Suprapubic skin (tissue), 4 donors: ENCODE results near the gene ESPN.

Source experiments
- EP300 ChIP-seq: sonication (generic); formaldehyde crosslinking; IDR thresholded peaks from one replicate; pipeline ENCODE4 v1.6.1; 2017; ENCODE audit warnings: antibody characterized with exemption
- POLR2A ChIP-seq, 2 donors: fragments of 450-650 bp; IDR thresholded peaks; one replicate each; pipeline ENCODE4 v1.6.1; 2017; ENCODE audit warnings: antibody characterized with exemption in 2 of 2, mild to moderate bottlenecking in 2 of 2, moderate library complexity in 2 of 2
- POLR2AphosphoS5 ChIP-seq, 3 donors: sonication (generic); formaldehyde crosslinking; IDR thresholded peaks; one replicate each; pipeline ENCODE4 v1.6.1; 2017; ENCODE audit warnings: antibody characterized with exemption in 3 of 3
- TF ChIP-seq, protein P1 (sequence below), 2 donors: fragments of 200-600 bp in 1 of 2; fragments of 450-650 bp in 1 of 2; sonication (generic) in 1 of 2; IDR thresholded peaks; one replicate each; pipeline ENCODE4 v1.5.1; 2016 to 2019; ENCODE audit warnings: antibody characterized with exemption in 2 of 2, mild to moderate bottlenecking in 1 of 2, moderate library complexity in 1 of 2

DNA sequence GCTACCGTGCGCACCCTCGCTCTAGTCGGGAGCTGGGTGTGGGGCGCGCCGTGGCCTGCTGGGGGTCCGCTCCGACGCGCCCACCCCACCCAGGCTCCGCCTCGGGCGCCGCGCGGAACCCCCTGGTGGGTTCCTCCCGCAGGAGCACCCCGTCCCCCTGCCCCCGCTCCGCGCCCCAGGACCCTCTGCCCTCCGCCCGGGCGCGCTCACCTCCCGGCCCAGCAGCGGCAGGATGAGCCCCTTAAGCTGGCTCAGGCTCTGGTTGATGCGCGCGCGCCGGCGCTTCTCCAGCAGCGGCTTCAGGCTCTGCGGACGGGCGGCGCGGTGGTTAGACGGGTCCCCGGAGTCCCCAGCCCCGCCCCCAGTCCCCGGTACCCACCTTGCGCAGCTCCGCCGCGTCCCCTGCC is 5.2 kb upstream of the ESPN start:
- TF ChIP-seq, protein P1, sequence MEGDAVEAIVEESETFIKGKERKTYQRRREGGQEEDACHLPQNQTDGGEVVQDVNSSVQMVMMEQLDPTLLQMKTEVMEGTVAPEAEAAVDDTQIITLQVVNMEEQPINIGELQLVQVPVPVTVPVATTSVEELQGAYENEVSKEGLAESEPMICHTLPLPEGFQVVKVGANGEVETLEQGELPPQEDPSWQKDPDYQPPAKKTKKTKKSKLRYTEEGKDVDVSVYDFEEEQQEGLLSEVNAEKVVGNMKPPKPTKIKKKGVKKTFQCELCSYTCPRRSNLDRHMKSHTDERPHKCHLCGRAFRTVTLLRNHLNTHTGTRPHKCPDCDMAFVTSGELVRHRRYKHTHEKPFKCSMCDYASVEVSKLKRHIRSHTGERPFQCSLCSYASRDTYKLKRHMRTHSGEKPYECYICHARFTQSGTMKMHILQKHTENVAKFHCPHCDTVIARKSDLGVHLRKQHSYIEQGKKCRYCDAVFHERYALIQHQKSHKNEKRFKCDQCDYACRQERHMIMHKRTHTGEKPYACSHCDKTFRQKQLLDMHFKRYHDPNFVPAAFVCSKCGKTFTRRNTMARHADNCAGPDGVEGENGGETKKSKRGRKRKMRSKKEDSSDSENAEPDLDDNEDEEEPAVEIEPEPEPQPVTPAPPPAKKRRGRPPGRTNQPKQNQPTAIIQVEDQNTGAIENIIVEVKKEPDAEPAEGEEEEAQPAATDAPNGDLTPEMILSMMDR (IDR thresholded peaks at IDR 0.05) = no peak
- TF ChIP-seq EP300 (no peak), POLR2A (IDR thresholded peaks at IDR 0.05) (no peak), POLR2AphosphoS5 (IDR thresholded peaks at IDR 0.05) (no peak)
